GM23248 (cell line): ENCODE measurements around the gene ACOT7. TPM values are rescaled to one million over a fixed set of nuclear protein-coding genes. Genes with fewer than 3 reads are reported as not detected.

Experiments used
- DNase-seq: peaks from one replicate; pipeline ENCODE4 v3.0.0-alpha.2; 2015
- H2AFZ ChIP-seq: fragments of 200-600 bp; sonication (generic); 2 replicates; pipeline ENCODE4 v1.6.1; 2016; ENCODE audit warnings: antibody characterized with exemption
- H3F3A ChIP-seq: fragments of 200-600 bp; sonication (generic); 2 replicates; pipeline ENCODE4 v1.6.1; 2016; ENCODE audit warnings: mild to moderate bottlenecking, antibody characterized with exemption, mixed run types; ENCODE audit not compliant: insufficient read depth
- H3K27ac ChIP-seq: fragments of 200-600 bp; sonication (generic); 2 replicates; pipeline ENCODE4 v1.5.1; 2016; ENCODE audit warnings: mild to moderate bottlenecking
- H3K27me3 ChIP-seq: fragments of 200-600 bp; sonication (generic); replicated peaks from 2 replicates; pipeline ENCODE4 v1.6.1; 2016; ENCODE audit warnings: mild to moderate bottlenecking; ENCODE audit not compliant: insufficient read depth
- H3K36me3 ChIP-seq: fragments of 200-600 bp; sonication (generic); 2 replicates; pipeline ENCODE4 v1.6.1; 2016; ENCODE audit warnings: low read depth, mild to moderate bottlenecking
- H3K4me1 ChIP-seq: fragments of 200-600 bp; sonication (generic); 2 replicates; pipeline ENCODE4 v1.6.1; 2016; ENCODE audit warnings: mild to moderate bottlenecking; ENCODE audit not compliant: insufficient read depth
- H3K4me2 ChIP-seq: fragments of 200-600 bp; sonication (generic); one replicate; pipeline ENCODE4 v1.6.1; 2016; ENCODE audit warnings: mild to moderate bottlenecking; ENCODE audit not compliant: unreplicated experiment
- H3K4me3 ChIP-seq: fragments of 200-600 bp; sonication (generic); 2 replicates; pipeline ENCODE4 v1.5.1; 2016; ENCODE audit warnings: mild to moderate bottlenecking
- H3K79me2 ChIP-seq: fragments of 200-600 bp; sonication (generic); 2 replicates; pipeline ENCODE4 v1.6.1; 2016; ENCODE audit warnings: mild to moderate bottlenecking; ENCODE audit not compliant: insufficient read depth
- H3K9ac ChIP-seq: fragments of 200-600 bp; sonication (generic); 2 replicates; pipeline ENCODE4 v1.6.1; 2016; ENCODE audit warnings: mild to moderate bottlenecking
- H3K9me2 ChIP-seq: fragments of 200-600 bp; sonication (generic); 2 replicates; pipeline ENCODE4 v1.6.1; 2016; ENCODE audit warnings: mixed run types, mild to moderate bottlenecking, moderate library complexity; ENCODE audit not compliant: insufficient read depth
- H3K9me3 ChIP-seq: fragments of 200-600 bp; sonication (generic); one replicate; pipeline ENCODE4 v1.6.1; 2017; ENCODE audit warnings: low read depth
- H4K20me1 ChIP-seq: fragments of 200-600 bp; sonication (generic); 2 replicates; pipeline ENCODE4 v1.6.0; 2016; ENCODE audit not compliant: insufficient read depth
- EZH2 ChIP-seq: fragments of 200-600 bp; sonication (generic); IDR thresholded peaks from 2 replicates; pipeline ENCODE4 v1.6.1; 2018; ENCODE audit warnings: antibody characterized with exemption, mild to moderate bottlenecking; ENCODE audit not compliant: insufficient read depth, poor library complexity, severe bottlenecking
- EZH2phosphoT487 ChIP-seq: fragments of 200-600 bp; sonication (generic); IDR thresholded peaks from 2 replicates; pipeline ENCODE4 v1.6.1; 2018; ENCODE audit warnings: antibody characterized with exemption, moderate library complexity, mild to moderate bottlenecking, low read depth; ENCODE audit not compliant: insufficient read depth
- WGBS, 2 experiments: methylation state at CpG; one replicate each; pipeline ENCODE4 v1.1.6; 2015 to 2017; ENCODE audit warnings: low lambda C conversion rate in 2 of 2, low coverage in 1 of 2; ENCODE audit errors: missing lambda C conversion rate in 2 of 2; 5-methylcytosine and 5-hydroxymethylcytosine counted together
- in situ Hi-C: fragments of 300-500 bp; cut with MboI; formaldehyde crosslinking; loops from 2 replicates; pipeline ENCODE4 v1.15.0; 2020
- polyA plus RNA-seq: library from polyadenylated mRNA; unstranded; fragments of >200 nt; fragmentation: Nextera tagmentation; extraction: Ambion mirVana; gene quantifications from 2 replicates; pipeline ENCODE4 v1.2.1, GENCODE V29; 2016
- total RNA-seq: library from RNA; depleted of rRNA; stranded (reverse); fragments of >200 nt; shearing (Covaris generic); gene quantifications from 2 replicates; pipeline ENCODE4 v1.2.3, GENCODE V29; 2014

Gene ACOT7
- total and polyA plus RNA-seq, 2 experiments from 2014 or later = 25.7 to 74.7 TPM

DNA sequence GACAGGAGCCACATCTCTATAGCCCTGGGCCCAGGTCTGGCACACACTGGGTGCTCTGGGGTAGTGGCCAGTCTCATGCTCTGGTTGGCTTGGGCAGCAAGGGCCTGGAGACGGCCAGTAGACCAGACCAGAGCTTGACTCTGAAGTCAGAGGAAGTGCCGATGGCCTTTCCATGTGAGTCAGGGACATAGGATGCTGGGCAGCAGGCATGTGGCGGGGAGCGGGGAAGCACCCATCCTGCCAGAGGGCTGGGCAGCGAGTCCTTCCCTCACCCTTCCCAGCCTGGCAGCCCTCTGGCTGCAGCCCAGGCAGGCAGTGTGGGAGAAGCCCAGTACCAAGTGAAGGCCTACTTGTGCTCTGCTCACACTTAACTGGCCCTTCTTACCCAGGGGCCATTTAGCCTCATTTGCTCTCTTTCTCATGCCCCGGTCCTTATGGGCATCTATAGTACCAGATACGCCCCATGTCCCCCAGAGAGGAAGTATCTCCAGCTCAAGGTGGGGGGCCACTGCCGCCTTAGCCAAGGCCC, 136.0 kb downstream of the ACOT7 start:
- no peak overlapping the region for H2AFZ ChIP-seq
- WGBS, 2 experiments = 80 to 88% methylated on average over 8 of the region's 8 CpGs
- no peak overlapping the region for H3K4me3 ChIP-seq
- no peaks in the 10 kb centered on the region for H3K79me2 ChIP-seq
- DNase-seq = no peak
- H3K27me3 ChIP-seq = no peaks in the 10 kb centered on the region
- H4K20me1 ChIP-seq = no peaks in the 10 kb centered on the region
- H3K27ac ChIP-seq = no peak overlapping the region
- in situ Hi-C loops = no loop called here
- no peaks in the 10 kb centered on the region for H3F3A ChIP-seq
- no peaks in the 10 kb centered on the region for H3K4me1 ChIP-seq
- no peak overlapping the region for H3K4me2 ChIP-seq
- H3K9ac ChIP-seq = no peak overlapping the region
- no peak for TF ChIP-seq EZH2phosphoT487
- no peaks in the 10 kb centered on the region for H3K36me3 ChIP-seq
- no peaks in the 10 kb centered on the region for H3K9me3 ChIP-seq
- H3K9me2 ChIP-seq = no peaks in the 10 kb centered on the region

- H3K4me3 ChIP-seq = no peak overlapping the region
Measured at GRCh38 chr1:6256645-6257044, 136.9 kb downstream of the ACOT7 start.

DNA sequence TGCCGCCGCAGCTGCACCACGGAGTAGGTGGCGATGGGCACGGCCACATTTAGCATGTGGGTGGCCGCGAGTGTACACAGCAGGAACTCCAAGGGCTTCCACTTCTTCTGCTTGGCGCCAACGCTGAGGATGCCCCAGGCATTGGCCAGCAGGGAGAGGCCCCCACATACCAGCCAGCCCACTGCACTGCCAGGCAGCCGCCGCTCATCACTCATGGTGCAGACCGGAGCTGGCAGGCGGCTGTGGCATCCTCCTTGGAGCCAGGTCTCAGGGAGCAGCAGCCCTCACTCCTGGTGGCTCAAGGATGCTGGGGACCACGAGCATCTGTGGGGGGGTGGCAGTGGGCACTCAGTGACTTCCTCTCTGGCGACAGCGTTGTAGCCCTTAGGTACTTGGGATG, 138.9 kb downstream of the ACOT7 start:
- in situ Hi-C loops = no loop called here
- WGBS, 2 experiments = 96 to 99% methylated on average over 14 to 16 of the region's 16 CpGs

More at GRCh38 chr1:6256645-6257044, 136.9 kb downstream of the ACOT7 start:
- H3K9me3 ChIP-seq = no peaks in the 10 kb centered on the region
- no peak overlapping the region for H3K4me2 ChIP-seq
- in situ Hi-C loops = no loop called here
- no peaks in the 10 kb centered on the region for H3K4me1 ChIP-seq
- H3K27ac ChIP-seq = no peak overlapping the region
- TF ChIP-seq EZH2 = no peak
- no peaks in the 10 kb centered on the region for H3K36me3 ChIP-seq
- DNase-seq = no peak
- H3K9me2 ChIP-seq = no peaks in the 10 kb centered on the region
- H3F3A ChIP-seq = no peaks in the 10 kb centered on the region
- 52 to 58% methylated on average over 13 of the region's 13 CpGs for WGBS, 2 experiments
- no peak overlapping the region for H2AFZ ChIP-seq
- H3K79me2 ChIP-seq = no peaks in the 10 kb centered on the region
- H3K9ac ChIP-seq = no peak overlapping the region
- H3K27me3 ChIP-seq = no peaks in the 10 kb centered on the region
- no peaks in the 10 kb centered on the region for H4K20me1 ChIP-seq

GRCh38 chr1:6253380-6253779, 140.2 kb downstream of the ACOT7 start:
- no peak overlapping the region for H3K9ac ChIP-seq
- H3K9me3 ChIP-seq = no peaks in the 10 kb centered on the region
- H2AFZ ChIP-seq = no peak overlapping the region
- H3K4me2 ChIP-seq = no peak overlapping the region
- DNase-seq = no peak
- H3K4me3 ChIP-seq = no peak overlapping the region
- H3K9me2 ChIP-seq = no peaks in the 10 kb centered on the region
- H3K27me3 ChIP-seq = no peaks in the 10 kb centered on the region
- in situ Hi-C loops = no loop called here
- no peaks in the 10 kb centered on the region for H3K36me3 ChIP-seq
- no peaks in the 10 kb centered on the region for H4K20me1 ChIP-seq
- H3K4me1 ChIP-seq = no peaks in the 10 kb centered on the region
- H3K79me2 ChIP-seq = no peaks in the 10 kb centered on the region
- no peaks in the 10 kb centered on the region for H3F3A ChIP-seq
- WGBS, 2 experiments = 92 to 94% methylated on average over 9 of the region's 9 CpGs
- no peak overlapping the region for H3K27ac ChIP-seq
- TF ChIP-seq EZH2 = no peak
- no peak for TF ChIP-seq EZH2phosphoT487

More for the DNA sequence above, 138.9 kb downstream of the ACOT7 start:
- no peaks in the 10 kb centered on the region for H3K9me2 ChIP-seq
- no peak overlapping the region for H3K9ac ChIP-seq
- no peak overlapping the region for H3K4me3 ChIP-seq
- DNase-seq = no peak
- H3K36me3 ChIP-seq = no peaks in the 10 kb centered on the region
- no peaks in the 10 kb centered on the region for H3K4me1 ChIP-seq
- H3K27ac ChIP-seq = no peak overlapping the region
- H3F3A ChIP-seq = no peaks in the 10 kb centered on the region
- no peak overlapping the region for H2AFZ ChIP-seq
- no peaks in the 10 kb centered on the region for H3K27me3 ChIP-seq
- H4K20me1 ChIP-seq = no peaks in the 10 kb centered on the region
- no peak for TF ChIP-seq EZH2phosphoT487
- no peak for TF ChIP-seq EZH2
- no peaks in the 10 kb centered on the region for H3K9me3 ChIP-seq
- H3K79me2 ChIP-seq = no peaks in the 10 kb centered on the region
- no peak overlapping the region for H3K4me2 ChIP-seq

DNA sequence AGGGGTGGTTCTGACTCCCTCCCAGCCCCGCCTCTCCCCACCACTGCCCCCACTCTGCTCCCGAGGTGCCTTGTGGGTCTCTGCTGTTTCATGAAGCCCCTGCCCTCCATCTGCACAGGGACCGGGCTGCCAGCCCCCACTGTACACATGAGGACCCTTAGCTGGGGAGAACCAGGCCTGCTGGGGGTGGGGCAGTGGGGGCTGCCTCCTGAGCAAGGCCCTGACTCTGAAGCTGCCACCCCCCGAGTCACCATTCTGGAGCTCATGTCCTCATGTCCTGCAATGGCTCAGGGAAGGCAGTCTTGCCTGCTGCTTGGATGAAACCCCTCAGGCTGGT, 141.2 kb downstream of the ACOT7 start:
- H3F3A ChIP-seq = no peaks in the 10 kb centered on the region
- 95 to 98% methylated on average over 3 to 4 of the region's 4 CpGs for WGBS, 2 experiments
- H3K9me2 ChIP-seq = no peaks in the 10 kb centered on the region
- no peak overlapping the region for H3K4me3 ChIP-seq
- DNase-seq = no peak
- no peaks in the 10 kb centered on the region for H3K36me3 ChIP-seq
- TF ChIP-seq EZH2phosphoT487 = no peak
- no peaks in the 10 kb centered on the region for H3K27me3 ChIP-seq
- no peak overlapping the region for H3K4me2 ChIP-seq
- no peaks in the 10 kb centered on the region for H3K4me1 ChIP-seq
- H3K9ac ChIP-seq = no peak overlapping the region
- in situ Hi-C loops = no loop called here
- H4K20me1 ChIP-seq = no peaks in the 10 kb centered on the region
- no peaks in the 10 kb centered on the region for H3K9me3 ChIP-seq
- H3K27ac ChIP-seq = no peak overlapping the region
- H2AFZ ChIP-seq = no peak overlapping the region
- H3K79me2 ChIP-seq = no peaks in the 10 kb centered on the region
